ENCODE results near the gene PCDHA3. TPM values are rescaled to one million over a fixed set of nuclear protein-coding genes. Genes with fewer than 3 reads are reported as not detected.
"Not testable (repeated sequence)": the region's sequence is repeated elsewhere in the genome, so short reads cannot be mapped to it uniquely, and the experiment has no call there.

Gene PCDHA3
- total RNA-seq, 2 experiments from 2014 or later = not detected

DNA sequence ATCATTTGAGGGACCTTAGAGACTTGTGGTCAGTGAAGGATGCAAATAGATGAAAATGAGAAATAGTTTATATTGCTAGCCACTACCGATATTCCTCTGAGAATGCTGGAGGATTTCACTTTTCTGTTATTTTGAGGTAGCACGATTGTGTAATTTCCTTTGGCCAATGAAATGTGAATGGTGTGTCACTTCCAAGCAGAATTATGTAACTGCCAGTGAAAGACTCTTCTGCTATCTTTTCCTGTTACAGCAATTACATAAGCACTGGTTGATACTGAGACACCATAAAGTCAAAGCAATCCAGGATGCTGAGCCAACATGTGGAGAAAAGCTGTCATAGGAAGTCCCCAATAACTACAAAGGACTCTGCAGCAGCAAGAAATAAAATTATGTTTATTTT lies 9.8 kb upstream of the PCDHA3 start:
- Histone ChIP-seq H3K4me2 (ENCODE audit: low read length) (no peak overlapping the region), H3K36me3 (ENCODE audit: insufficient read depth, low read length) (no peaks in the 10 kb centered on the region), H2AFZ (ENCODE audit: low read length) (no peak overlapping the region), H3K9me3 (ENCODE audit: low read length) (no peaks in the 10 kb centered on the region), H3K79me2 (ENCODE audit: insufficient read depth, low read depth, low read length) (no peaks in the 10 kb centered on the region), H3K27ac (ENCODE audit: low read depth, low read length, poor library complexity, severe bottlenecking) (no peak overlapping the region), H3K4me1 (ENCODE audit: insufficient read depth, low read length, poor library complexity, severe bottlenecking) (no peaks in the 10 kb centered on the region), H3K4me3 (ENCODE audit: low read depth, low read length, poor library complexity, severe bottlenecking) (no peak overlapping the region), H3K9me2 (ENCODE audit: insufficient read depth, low read length) (0 out of 2 replicates have a peak, but pooled peaks cover 2% of the 10 kb centered on the region), H4K20me1 (ENCODE audit: insufficient read depth, low read length) (no peaks in the 10 kb centered on the region)
- ChIA-PET POLR2A (no interaction called here), CTCF (ENCODE audit: unreplicated experiment) (no interaction called here)
- BruUV-seq (replicated peaks) = no TSS peak
- DNase-seq (ENCODE audit: low spot score) = no peak
- TF ChIP-seq, protein P1, sequence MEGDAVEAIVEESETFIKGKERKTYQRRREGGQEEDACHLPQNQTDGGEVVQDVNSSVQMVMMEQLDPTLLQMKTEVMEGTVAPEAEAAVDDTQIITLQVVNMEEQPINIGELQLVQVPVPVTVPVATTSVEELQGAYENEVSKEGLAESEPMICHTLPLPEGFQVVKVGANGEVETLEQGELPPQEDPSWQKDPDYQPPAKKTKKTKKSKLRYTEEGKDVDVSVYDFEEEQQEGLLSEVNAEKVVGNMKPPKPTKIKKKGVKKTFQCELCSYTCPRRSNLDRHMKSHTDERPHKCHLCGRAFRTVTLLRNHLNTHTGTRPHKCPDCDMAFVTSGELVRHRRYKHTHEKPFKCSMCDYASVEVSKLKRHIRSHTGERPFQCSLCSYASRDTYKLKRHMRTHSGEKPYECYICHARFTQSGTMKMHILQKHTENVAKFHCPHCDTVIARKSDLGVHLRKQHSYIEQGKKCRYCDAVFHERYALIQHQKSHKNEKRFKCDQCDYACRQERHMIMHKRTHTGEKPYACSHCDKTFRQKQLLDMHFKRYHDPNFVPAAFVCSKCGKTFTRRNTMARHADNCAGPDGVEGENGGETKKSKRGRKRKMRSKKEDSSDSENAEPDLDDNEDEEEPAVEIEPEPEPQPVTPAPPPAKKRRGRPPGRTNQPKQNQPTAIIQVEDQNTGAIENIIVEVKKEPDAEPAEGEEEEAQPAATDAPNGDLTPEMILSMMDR (conservative IDR thresholded peaks at IDR 0.05; ENCODE audit: low read length) = no peak
- no peak for TF ChIP-seq EZH2phosphoT487 (IDR thresholded peaks at IDR 0.05; ENCODE audit: borderline replicate concordance, low read depth, low read length)
- intact Hi-C loops (cut with micrococcal nuclease; ENCODE audit: unreplicated experiment) = no loop called here

DNA sequence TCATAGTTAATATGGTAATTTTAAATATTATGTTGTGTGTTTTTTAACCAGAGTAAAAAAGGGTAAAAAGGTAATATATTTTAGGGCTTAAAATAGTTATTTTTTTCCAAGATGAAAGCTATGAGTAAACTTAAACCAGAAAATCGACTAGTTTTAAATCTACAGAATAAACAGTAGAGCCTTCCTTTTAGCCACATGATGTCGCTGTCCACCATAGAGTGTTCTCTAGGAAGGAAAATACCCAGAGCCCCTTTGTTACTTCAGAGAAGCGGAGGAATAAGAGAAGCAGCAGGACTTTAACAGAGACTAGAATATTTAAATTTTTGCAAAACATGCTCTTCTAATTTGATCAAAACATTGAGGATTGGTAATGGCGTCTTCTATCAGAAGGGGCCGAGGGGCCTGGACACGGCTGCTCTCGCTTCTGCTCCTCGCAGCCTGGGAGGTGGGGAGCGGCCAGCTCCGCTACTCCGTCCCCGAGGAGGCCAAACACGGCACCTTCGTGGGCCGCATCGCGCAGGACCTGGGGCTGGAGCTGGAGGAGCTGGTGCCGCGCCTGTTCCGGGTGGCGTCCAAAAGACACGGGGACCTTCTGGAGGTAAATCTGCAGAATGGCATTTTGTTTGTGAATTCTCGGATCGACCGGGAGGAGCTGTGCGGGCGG lies 6.1 kb upstream of the PCDHA3 start, which contains the start of gene PCDHA2:
PCDHA2 (plus strand) TSS at position 258 of the 664 bp plus-strand sequence.
- TF ChIP-seq, protein P1 (conservative IDR thresholded peaks at IDR 0.05; ENCODE audit: low read length) = peak; percentile 47; the same call in 1 of the 2 replicates
- TF ChIP-seq EZH2phosphoT487 (IDR thresholded peaks at IDR 0.05; ENCODE audit: borderline replicate concordance, low read depth, low read length) = no peak
- intact Hi-C loops (cut with micrococcal nuclease; ENCODE audit: unreplicated experiment) = no loop called here
- no peaks in the 10 kb centered on the region for H3K4me1 ChIP-seq (ENCODE audit: insufficient read depth, low read length, poor library complexity, severe bottlenecking)
- no TSS peak for BruUV-seq (replicated peaks)
- ChIA-PET POLR2A (no interaction called here), CTCF (ENCODE audit: unreplicated experiment) (no interaction called here)
- no peaks in the 10 kb centered on the region for H3K79me2 ChIP-seq (ENCODE audit: insufficient read depth, low read depth, low read length)
- no peaks in the 10 kb centered on the region for H3K36me3 ChIP-seq (ENCODE audit: insufficient read depth, low read length)
- H3K27ac ChIP-seq (ENCODE audit: low read depth, low read length, poor library complexity, severe bottlenecking) = no peak within 1 kb of the TSS
- no peak within 1 kb of the TSS for H3K4me2 ChIP-seq (ENCODE audit: low read length)
- DNase-seq (ENCODE audit: low spot score) = no peak
- no peak within 1 kb of the TSS for H2AFZ ChIP-seq (ENCODE audit: low read length)
- no peaks in the 10 kb centered on the region for H3K9me3 ChIP-seq (ENCODE audit: low read length)
- H3K4me3 ChIP-seq (ENCODE audit: low read depth, low read length, poor library complexity, severe bottlenecking) = no peak within 1 kb of the TSS
- 0 out of 2 replicates have a peak, but pooled peaks cover 2% of the 10 kb centered on the region for H3K9me2 ChIP-seq (ENCODE audit: insufficient read depth, low read length)
- H4K20me1 ChIP-seq (ENCODE audit: insufficient read depth, low read length) = no peaks in the 10 kb centered on the region

DNA sequence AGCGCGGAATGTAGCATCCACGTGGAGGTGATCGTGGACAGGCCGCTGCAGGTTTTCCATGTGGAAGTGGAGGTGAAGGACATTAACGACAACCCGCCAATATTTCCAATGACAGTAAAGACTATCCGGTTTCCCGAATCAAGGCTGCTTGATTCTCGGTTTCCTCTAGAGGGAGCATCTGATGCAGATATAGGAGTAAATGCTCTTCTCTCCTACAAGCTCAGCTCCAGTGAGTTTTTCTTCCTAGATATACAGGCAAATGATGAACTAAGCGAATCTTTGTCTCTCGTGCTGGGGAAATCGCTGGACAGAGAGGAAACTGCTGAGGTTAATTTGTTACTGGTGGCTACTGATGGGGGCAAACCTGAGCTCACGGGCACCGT lies 5.6 kb upstream of the PCDHA3 start:
- intact Hi-C loops (cut with micrococcal nuclease; ENCODE audit: unreplicated experiment) = no loop called here
- no TSS peak for BruUV-seq (replicated peaks)
- H2AFZ ChIP-seq (ENCODE audit: low read length) = no peak overlapping the region

DNA sequence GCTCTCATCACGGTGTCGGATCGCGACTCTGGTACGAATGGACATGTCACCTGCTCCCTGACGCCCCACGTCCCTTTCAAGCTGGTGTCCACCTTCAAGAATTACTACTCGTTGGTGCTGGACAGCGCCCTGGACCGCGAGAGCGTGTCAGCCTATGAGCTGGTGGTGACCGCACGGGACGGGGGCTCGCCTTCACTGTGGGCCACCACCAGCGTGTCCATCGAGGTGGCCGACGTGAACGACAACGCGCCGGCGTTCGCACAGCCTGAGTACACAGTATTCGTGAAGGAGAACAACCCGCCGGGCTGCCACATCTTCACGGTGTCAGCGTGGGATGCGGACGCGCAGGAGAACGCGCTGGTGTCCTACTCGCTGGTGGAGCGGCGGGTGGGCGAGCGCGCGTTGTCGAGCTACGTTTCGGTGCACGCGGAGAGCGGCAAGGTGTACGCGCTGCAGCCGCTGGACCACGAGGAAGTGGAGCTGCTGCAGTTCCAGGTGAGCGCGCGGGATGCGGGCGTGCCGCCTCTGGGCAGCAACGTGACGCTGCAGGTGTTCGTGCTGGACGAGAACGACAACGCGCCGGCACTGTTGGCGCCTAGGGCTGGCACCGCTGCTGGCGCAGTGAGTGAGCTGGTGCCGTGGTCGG lies 4.7 kb upstream of the PCDHA3 start:
- BruUV-seq (replicated peaks); H3K9me3 ChIP-seq (ENCODE audit: low read length); CTCF ChIA-PET (ENCODE audit: unreplicated experiment); DNase-seq (ENCODE audit: low spot score); intact Hi-C loops (cut with micrococcal nuclease; ENCODE audit: unreplicated experiment); POLR2A ChIA-PET; H3K79me2 ChIP-seq (ENCODE audit: insufficient read depth, low read depth, low read length); H3K4me2 ChIP-seq (ENCODE audit: low read length); H3K27ac ChIP-seq (ENCODE audit: low read depth, low read length, poor library complexity, severe bottlenecking); H3K4me1 ChIP-seq (ENCODE audit: insufficient read depth, low read length, poor library complexity, severe bottlenecking); H4K20me1 ChIP-seq (ENCODE audit: insufficient read depth, low read length); H3K9me2 ChIP-seq (ENCODE audit: insufficient read depth, low read length); H3K4me3 ChIP-seq (ENCODE audit: low read depth, low read length, poor library complexity, severe bottlenecking); H2AFZ ChIP-seq (ENCODE audit: low read length); H3K36me3 ChIP-seq (ENCODE audit: insufficient read depth, low read length): not testable (repeated sequence)

More for the DNA sequence above, 5.6 kb upstream of the PCDHA3 start:
- Histone ChIP-seq H3K4me1 (ENCODE audit: insufficient read depth, low read length, poor library complexity, severe bottlenecking) (no peaks in the 10 kb centered on the region), H3K4me3 (ENCODE audit: low read depth, low read length, poor library complexity, severe bottlenecking) (no peak overlapping the region), H3K36me3 (ENCODE audit: insufficient read depth, low read length) (no peaks in the 10 kb centered on the region), H3K9me2 (ENCODE audit: insufficient read depth, low read length) (0 out of 2 replicates have a peak, but pooled peaks cover 2% of the 10 kb centered on the region), H3K9me3 (ENCODE audit: low read length) (no peaks in the 10 kb centered on the region), H3K4me2 (ENCODE audit: low read length) (no peak overlapping the region), H4K20me1 (ENCODE audit: insufficient read depth, low read length) (no peaks in the 10 kb centered on the region), H3K79me2 (ENCODE audit: insufficient read depth, low read depth, low read length) (no peaks in the 10 kb centered on the region), H3K27ac (ENCODE audit: low read depth, low read length, poor library complexity, severe bottlenecking) (no peak overlapping the region)
- ChIA-PET POLR2A (no interaction called here), CTCF (ENCODE audit: unreplicated experiment) (no interaction called here)
- DNase-seq (ENCODE audit: low spot score) = no peak
- TF ChIP-seq, protein P1 (conservative IDR thresholded peaks at IDR 0.05; ENCODE audit: low read length) = 0 out of 2 replicates have a peak, but pooled peaks have one; percentile 30
- TF ChIP-seq EZH2phosphoT487 (IDR thresholded peaks at IDR 0.05; ENCODE audit: borderline replicate concordance, low read depth, low read length) = no peak

All from OCI-LY7 (cell line).